IPS-NIHi11 (cell line): Measurements from ENCODE around the gene RPIA.

ENCODE experiments used
- DNase-seq: peaks from one replicate; pipeline ENCODE4 v3.0.0; 2012; ENCODE audit warnings: mixed read lengths, low spot score

The RPIA gene

DNA sequence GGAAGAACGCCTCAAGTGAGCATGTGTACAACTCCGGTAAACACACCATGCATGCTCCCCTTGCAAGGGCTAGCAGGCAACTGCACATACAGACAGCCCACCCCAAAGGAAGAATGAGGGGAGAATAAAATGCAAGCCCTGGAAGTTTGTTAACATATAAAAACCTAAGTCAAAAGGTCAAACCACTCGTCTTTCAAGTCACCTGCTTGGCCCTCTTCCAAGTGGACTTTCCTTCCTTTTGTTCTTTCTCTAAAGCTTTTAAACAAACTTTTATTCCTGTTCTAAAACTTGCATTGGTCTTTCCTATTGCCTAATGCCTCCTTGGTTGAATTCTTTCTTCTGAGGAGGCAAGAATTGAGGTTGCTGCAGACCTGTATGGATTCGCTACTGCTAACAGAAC lies 5.2 kb upstream of the RPIA start:
- no peak for DNase-seq

DNA sequence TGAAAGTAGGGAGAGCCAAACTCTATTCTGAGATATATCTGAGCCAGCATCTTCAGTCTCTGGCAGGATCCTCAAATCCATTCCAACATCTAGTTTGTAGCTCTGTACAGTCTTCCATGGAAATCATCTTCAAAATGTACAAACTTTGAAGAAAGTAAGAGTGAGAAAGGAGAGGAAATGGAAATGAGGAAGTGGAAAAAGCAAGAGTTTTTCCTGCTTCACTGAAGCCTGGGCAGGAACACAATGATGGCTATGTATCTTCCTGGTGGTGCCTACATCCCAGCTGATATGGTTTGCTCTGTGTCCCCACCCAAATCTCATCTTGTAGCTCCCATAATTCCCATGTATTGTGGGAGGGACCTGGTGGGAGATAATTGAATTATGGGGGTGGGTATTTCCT lies 4.1 kb upstream of the RPIA start:
- no peak for DNase-seq

DNA sequence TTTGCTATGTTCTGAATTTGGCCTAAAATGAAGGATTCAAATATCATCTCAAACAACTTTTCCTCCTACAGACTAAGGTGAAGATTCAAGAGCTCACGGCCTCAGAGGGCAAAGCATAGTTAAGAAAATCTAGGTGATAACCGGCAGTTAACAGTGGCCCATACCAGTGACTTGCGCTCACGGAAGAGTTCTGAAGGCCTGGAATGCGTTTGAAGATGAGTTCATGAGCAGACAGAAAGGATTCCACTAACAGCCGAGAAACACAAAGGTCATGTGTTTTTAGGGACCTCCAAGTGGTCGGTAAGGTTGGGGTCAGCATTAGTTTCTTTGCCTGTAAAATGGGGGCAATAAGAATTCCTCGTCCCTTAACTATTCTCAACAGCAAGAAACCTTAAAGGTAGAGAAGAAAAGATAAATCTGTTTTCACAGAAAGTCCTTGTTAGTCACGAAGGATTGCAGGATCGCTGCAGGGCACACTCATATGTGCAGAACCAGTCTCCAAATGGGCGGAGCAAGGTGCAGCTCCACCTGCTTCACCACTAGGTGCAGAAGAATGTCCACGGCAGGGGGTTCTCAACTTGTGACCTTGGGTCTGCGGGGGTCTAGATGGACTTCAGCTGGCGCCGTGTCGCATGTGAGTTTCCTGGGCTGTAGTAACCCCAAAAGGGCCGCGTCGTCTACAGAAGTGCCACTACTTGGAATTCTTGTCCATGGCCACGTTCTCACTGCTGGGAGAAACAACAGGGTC lies 708 bp upstream of the RPIA start:
- peak; percentile 36 for DNase-seq

DNA sequence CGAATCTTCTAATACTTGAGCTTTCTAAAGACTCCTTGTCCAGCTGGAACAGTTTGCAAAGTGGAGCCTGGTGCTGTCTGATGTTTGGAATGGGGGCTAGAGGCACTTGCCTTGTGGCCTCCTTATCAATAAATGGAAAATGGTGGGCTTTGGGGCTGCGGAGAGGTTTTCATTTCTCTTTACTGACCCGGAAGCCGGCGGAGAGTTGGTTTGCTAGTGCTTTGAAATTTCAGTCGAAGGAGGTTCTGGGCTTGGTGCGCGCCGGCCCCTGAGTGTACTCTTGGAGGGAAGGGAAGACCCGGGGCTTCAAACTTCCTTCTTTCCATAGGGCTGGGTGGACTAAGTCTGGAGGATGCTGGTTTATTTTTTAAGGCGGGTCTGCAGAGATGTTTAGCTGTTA lies 714 bp downstream of the RPIA start:
- DNase-seq: peak; percentile 26

DNA sequence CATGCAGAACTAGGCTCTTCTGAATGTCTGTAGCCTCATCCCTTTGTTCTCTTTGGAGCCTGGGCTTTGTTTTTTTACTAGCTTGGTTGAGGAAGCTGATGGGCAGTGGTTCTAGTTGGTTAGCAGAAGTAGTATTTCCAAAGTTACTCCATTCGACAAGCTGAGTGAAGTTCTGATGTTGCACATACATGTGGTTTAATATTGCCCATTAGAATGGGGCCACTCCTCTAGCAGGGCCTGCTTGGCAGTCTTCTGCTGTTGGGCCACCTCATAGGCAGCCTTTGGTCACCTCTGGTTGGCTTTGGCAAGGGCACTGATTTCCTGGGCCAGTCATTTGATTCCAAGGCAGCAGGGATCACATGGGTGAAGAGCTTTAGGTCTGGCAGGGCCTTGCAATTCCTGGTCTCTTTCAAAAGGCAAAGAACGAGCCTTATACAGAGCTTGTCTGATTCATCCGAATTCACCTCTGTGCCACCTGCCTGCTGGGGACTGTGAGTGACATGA lies 2.5 kb downstream of the RPIA start:
- no peak for DNase-seq

DNA sequence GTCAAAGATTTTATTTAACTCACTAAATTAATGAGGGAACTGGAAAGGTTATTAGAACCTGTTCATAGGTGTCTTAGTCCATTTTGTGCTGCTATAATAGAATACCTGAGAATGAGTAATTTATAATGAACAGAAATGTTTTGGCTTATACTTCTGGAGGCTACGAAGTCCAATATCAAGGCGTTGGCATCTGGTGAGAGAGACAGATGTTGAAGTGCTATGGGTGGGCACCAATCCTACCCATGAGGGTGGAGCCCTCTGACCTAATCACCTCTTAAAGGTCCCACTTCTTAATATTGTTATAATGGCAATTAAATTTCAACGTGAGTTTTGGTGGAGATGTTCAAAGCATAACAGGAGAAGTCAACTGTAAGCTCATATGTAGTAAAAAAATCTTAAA lies 5.1 kb downstream of the RPIA start:
- DNase-seq: no peak

DNA sequence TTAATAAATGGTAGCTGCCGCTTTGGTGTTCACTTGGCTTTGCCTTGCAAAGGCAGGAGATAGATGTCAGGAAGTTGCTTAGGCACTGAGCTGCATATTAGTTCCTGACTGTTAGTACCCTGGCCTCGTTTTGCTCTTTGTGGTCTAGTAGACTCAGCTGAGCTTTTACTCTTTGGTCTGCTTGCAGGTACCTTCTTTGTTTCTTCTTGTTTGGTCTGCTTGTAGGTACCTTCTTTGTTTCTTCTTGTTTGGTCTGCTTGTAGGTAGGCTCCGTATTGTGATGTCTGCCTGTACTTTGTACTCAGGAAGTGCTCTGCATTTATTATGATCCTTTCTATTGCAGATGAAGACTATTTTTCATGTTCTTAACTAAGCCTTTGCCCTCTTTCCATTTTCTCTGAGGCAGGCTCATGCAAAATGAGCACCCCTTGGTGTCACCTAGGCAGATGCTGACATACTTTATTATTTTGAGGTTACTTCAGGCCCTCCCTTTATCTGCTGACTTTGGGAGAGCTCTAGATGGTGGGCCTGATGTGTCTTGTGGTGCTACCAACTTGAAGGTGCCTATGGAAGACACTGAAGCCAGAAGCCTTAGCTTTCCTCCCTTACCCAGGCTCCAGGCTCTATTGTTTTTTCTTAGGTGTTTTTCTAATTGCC lies 6.0 kb downstream of the RPIA start:
- no peak for DNase-seq

DNA sequence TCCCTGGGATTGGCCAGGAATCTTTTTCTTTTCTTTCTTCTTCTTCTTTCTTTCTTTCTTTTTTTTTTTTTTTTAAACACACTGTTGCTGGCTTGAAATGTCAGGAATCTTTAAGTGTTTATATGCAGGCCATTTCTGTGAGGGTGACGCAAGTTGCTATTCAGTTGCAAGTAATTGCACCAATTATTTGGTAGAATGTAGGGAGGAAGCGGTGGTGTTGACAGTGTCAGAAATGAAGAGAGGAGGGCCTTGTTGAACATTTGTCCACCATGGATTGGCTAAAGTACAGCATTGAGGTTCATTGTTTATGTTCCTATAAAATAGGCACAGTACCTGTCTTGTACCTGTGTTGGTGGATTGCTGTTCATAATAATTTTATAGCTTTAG lies 6.5 kb downstream of the RPIA start:
- no peak for DNase-seq

DNA sequence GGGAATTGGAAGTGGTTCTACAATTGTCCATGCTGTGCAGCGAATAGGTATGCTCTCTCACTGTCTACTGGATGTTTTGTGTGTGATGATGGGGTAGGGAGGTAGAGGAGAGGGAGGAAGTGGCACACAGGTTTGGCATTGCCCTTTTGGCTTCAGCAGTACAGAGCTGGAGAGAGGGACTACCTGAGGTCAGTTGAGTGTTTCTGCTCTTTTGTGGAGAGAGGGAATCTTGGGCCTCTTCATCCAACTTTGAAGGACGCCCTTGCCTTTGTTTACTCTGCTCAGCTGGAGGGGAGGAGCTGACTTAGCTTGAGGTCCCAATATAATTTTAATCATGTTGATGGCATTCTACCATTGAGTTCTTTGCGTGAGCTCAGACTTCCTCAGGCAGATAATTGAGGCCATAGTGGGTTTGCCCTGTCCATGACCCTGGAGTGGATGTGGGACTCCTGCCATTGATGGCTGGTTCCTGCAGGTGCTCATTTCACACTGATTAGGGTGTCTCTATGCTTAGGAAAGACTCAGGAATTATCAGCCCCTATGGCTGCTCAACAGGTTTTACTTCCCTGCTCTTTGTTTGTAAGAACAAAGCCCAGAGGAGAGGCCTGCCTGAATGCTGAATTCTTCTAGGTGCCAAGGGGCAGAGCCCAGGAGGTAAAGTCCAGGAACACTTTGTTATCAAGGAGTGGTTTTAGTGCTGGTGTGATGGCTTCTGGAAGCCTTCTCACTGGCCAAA lies 7.2 kb downstream of the RPIA start:
- DNase-seq: peak; percentile 32

DNA sequence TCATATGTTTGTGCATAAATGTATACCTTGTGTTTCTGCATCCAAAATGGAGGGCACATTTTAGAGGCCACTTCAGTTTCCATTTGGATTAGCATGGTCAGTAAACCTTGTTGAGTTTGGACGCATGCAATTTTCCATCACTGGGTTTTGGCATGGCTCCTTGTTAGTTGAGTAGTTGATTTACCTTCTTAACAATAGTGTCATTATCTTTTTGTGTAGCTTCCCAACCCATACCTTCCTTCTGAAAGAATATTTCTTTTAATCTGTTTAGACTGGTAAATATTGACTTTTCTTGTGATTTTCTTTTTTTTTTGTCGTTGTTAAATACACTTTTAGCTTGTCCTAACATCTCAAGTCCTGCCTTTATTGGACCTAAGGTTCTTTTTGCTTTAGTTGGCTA lies 15.5 kb downstream of the RPIA start:
- DNase-seq: no peak

DNA sequence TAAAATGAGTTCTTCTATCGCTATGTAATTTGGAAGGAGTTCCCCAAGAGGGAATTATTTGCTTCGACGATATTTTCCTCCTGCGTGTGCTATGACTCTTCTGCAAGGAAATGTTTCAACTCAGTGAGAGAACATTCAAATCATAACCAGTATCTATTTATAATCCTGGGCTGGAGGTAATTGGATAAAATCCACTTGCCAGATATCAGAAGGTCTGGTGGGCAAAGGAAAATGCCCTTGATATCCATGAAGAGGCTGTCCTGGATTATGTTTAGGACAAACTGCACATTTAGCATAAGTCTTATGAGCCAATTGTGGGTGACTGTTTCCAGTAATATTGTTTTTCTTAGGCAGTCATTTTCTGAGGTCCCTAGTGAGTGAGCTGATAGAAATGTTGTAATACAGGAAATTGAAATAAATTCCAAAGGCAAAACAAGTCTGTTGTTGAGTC lies 17.7 kb downstream of the RPIA start:
- no peak for DNase-seq

DNA sequence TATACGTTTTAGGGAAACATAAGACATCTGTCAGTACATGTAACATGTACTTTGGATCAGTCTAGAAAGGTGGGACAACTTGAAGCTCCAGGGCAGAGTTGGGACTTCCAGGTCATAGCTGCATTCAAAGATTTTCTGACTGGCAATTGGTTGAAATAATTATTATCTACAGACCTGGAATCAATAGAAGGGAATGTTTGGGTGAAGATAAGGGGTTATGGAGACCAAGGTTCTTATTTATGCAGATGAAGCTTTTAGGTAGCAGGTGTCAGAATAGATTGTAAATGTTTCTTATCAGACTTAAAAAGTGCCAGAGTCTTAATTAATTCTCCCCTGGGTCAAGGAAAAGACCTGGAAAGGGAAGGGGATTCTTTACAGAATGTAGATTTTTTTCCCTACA lies 19.8 kb downstream of the RPIA start:
- no peak for DNase-seq

DNA sequence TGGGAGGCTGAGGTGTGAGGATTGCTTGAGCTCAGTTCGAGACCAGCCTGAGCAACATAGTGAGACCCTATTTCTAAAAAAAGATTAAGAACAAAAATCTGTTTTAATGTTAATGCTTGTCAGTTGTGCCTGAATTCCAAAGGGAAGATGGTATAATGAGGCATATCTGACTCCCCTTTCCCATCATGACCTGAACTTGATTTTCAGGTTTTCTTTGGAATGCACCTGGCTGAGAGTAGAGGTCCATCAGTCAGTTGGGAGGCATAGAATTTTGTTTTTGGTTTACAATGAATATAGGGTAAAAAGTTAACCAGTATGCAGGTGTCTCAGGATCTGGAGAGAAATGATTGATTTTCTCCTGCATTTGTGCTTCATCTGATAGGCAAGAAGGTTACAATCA lies 20.4 kb downstream of the RPIA start:
- no peak for DNase-seq

DNA sequence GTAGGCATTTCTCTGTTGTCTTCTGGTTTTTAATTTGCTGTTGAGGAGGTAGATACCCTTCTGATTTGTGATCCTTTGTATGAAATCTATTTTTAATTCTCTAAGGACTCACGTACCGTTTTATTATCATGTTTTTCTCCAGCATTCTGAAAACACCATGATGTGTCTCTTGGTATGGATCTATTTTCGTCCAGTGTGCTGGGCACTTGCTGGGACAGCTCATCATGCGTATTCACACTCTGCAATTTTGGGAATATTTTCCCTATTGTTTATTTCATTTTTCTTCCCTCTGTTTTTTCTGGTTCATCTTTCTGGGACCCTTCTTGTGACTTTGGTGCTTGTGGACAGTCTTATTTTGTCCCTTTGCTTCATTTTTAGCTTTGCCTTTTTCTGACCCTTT lies 21.9 kb downstream of the RPIA start:
- DNase-seq: no peak

DNA sequence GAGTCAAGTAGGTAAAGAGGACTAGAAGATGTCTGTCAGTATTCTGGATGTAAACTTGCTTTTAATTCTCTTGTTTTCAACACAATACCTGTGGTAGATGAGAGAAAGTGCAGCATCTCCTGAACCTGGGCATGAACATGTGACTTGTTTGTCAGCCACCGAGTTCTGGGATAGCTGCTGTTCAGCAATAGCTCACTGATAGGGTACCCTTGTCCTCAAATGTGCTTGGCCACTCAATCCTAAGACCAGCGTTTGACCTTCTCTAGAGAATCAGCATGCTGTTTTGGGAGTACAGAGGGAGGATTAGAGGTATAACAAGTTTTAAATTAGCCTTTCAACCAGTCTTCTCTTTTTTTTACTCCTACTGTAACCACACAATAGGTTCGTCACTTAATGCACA lies 23.2 kb downstream of the RPIA start:
- no peak for DNase-seq

DNA sequence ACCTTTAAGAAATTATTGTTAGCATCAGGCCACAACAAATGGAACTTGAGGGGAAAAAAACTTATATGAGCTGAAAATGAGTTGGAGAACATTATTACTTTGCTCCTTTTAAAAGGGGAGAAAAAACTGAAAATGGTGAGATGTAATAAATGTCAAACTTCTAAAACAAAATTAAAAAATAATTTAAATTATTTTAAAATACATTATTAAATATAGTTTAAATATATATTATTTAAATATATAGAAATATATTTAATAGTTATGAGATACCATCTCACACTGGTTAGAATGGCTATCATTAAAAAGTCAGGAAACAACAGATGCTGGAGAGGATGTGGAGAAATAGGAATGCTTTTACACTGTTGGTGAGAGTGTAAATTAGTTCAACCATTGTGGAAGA lies 28.9 kb downstream of the RPIA start:
- DNase-seq: no peak

DNA sequence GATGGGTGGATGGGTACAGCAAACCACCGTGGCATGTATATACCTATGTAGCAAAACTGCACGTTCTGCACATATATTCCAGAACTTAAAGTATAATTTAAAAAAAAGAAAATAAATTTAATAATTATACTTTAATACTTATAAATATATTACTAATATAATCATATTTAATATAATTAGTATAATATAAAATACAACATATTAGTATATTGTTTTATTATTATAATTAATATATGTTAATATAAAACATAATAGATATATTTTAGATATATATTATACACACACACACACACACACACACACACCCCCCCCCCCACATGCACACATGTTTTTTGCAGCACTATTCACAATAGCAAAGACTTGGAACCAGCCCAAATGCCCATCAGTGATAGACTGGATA lies 29.8 kb downstream of the RPIA start:
- DNase-seq: no peak

DNA sequence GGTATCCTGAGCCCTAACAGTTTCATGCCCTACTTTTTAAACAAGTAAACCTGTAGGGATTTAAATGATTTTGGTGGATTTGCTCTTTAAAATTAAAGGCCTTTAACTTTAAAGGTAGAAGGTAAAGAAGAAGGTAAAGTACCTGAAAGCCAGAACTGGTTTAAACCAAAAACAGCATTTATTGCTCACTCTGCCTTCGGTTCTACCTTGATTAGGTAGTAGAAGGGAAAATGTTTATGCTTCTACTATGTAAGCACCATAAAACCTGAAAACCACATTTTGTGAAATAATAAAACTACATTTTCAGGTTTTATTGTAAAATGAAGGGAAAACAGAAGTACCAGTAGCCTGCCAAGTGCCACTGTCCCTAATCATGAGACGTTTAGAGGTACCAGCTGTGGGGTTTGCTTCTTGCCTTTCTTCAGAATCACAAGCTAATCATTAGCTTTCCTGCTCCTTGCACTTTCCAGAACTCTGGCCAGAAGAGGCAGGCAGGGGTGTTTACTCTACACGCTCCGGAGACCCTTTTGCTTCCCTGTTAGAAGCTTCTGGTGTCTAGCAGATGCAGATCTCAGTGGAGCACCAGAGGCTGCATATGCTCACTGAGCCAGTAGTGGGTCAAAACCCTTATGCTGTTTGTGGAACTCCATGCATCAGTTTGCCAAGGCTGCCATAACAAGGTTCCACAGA lies 33.3 kb downstream of the RPIA start:
- DNase-seq: no peak

DNA sequence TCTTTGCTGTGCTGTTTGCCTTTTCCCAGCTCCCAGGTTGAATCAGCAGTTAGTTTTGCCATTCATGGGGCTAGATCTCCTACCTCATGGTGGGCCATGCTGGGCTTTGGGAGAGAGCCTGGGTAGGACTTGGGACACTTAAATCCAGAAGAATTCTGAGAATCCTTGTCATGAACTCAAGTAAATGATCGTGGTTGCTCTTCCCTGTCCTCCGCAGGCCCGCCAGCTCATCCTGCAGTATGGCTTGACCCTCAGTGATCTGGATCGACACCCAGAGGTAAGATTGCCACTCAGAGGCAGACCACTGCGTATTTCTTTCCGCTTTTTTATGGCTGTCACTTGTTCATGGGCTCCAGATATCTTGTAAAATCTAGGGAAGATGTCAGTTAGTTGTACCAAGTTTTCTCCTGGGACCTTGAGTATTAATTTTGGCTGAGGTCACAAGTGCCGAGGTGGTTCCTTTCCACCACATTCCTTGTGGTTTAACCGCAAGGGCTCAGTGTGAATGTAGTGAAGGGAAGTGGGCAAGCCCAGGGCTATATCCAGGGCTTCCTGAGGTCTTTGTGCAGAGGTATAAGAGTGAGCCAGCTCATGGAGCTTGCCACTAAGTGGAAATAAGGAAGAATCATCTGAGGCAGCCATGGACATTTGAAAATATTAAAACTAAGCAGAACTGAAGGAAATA lies 37.7 kb downstream of the RPIA start:
- DNase-seq: no peak

DNA sequence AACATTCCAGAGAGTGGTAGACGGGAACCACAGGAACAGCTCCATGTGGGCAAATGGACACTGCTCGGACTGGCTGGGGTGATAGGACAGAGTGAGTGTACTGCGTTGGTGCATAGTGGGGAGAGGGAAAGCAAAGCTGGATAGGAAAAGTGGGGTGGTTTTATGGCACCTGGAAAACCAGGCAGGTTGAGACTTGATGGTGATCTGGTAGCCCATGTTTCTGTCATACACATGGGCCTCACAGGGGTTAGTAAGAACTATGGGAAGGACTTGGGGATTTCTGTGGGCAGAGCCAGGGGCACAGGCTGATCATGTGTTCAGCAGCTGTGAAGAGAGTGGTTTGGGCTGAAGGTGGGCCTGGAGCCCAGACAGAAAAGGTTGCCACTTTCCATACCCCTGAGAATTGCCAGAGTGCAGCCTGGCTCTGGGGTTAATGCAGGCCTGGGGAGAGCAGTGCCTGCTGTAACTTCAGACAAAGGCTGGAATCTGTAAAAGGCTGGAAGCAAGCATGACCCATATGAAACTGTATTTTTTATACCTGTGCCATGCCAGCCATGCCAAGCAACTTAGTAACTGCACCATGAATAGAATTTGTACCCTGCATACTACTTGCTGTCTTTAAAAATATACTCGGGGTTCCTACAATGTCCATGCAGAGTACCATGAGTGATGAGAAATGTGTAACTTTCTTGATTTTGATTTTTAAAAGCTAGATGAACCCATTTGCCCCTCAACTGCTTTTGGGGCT lies 41.9 kb downstream of the RPIA start:
- DNase-seq: no peak

DNA sequence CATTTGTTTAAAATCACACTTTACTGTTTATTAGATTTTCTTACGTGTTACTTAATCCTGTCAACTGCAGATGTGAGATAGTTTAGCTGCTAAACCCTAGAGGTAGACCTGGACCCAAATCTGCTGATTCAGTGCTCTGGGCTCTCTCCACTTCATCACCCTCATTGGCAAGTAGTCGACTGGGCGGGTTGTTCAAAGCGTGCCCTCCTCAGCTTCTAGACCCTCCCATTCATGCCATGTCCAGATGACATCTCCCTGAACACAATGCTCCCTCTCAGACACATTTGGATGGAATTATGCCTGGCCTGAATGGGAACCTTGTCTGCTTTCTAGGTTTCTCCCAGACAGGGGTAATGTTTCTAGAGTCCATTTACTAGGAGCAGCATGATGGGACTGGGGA lies 43.7 kb downstream of the RPIA start:
- no peak for DNase-seq
